B cell (primary cell): ENCODE data around the gene TLE3. TPM values are rescaled to one million over a fixed set of nuclear protein-coding genes. Genes with fewer than 3 reads are reported as not detected.

Experiments
- ATAC-seq: fragments of 200-7000 bp; cut with Tn5 transposase; one replicate; pipeline ENCODE4 v1.10.0; 2021; ENCODE audit warnings: low read depth, mild to moderate bottlenecking, moderate number of reproducible peaks, moderate library complexity
- CTCF ChIA-PET: fragments of 350-600 bp; sonication (Branson Sonifier 250); formaldehyde crosslinking; loops from one replicate; lab custom pipeline; 2021; ENCODE audit warnings: antibody characterized with exemption, inconsistent platforms; lab: Charles Lee
- POLR2A ChIA-PET: fragments of 350-600 bp; sonication (Branson Sonifier 250); formaldehyde crosslinking; loops from one replicate; lab custom pipeline; 2021; ENCODE audit warnings: antibody characterized with exemption; lab: Charles Lee
- DNase-seq: peaks from one replicate; pipeline ENCODE4 v3.0.0; 2013
- H2AFZ ChIP-seq: 2 replicates; pipeline ENCODE4 v1.6.1; 2012; ENCODE audit warnings: mild to moderate bottlenecking, low read depth, low read length; ENCODE audit not compliant: insufficient read depth, poor library complexity, severe bottlenecking
- H3K27ac ChIP-seq, 2 donors: 1 replicate in 1 of 2; 2 replicates in 1 of 2; pipeline ENCODE4 v1.5.1; 2012 to 2013; ENCODE audit warnings: low read length in 2 of 2, mild to moderate bottlenecking in 2 of 2, moderate library complexity in 1 of 2
- H3K27me3 ChIP-seq, 4 experiments: fragments of 200-600 bp in 1 of 4; sonication (generic) in 1 of 4; replicated peaks in 1 of 4; 1 replicate in 2 of 4; 2 replicates in 2 of 4; pipeline versions ENCODE4 v1.6.1 to v1.7.0; 2013 to 2016; ENCODE audit warnings: low read length in 3 of 4, mild to moderate bottlenecking in 2 of 4, mixed read lengths in 1 of 4, moderate library complexity in 1 of 4; ENCODE audit not compliant: insufficient read depth in 4 of 4, control insufficient read depth in 3 of 4; ENCODE audit errors: control extremely low read depth in 1 of 4
- H3K36me3 ChIP-seq, 2 experiments: replicated peaks in 1 of 2; 1 replicate in 1 of 2; 2 replicates in 1 of 2; pipeline versions ENCODE4 v1.6.1 to v1.7.1; 2013; ENCODE audit warnings: low read length in 1 of 2; ENCODE audit not compliant: insufficient read depth in 2 of 2, control insufficient read depth in 1 of 2; ENCODE audit errors: control extremely low read depth in 1 of 2, extremely low read depth in 1 of 2
- H3K4me1 ChIP-seq, 2 donors: fragments of 200-600 bp in 1 of 2; sonication (generic) in 1 of 2; 1 replicate in 1 of 2; 2 replicates in 1 of 2; pipeline versions ENCODE4 v1.5.1 to v1.6.1; 2013 to 2017; ENCODE audit warnings: low read length in 2 of 2; ENCODE audit not compliant: control insufficient read depth in 2 of 2, insufficient read depth in 2 of 2
- H3K4me2 ChIP-seq: replicated peaks from 2 replicates; pipeline ENCODE3; 2012; ENCODE audit warnings: mild to moderate bottlenecking, low read depth, low read length; ENCODE audit not compliant: poor library complexity, severe bottlenecking
- H3K4me3 ChIP-seq, 5 experiments: fragments of 200-600 bp in 1 of 5; sonication (generic) in 1 of 5; 1 replicate in 3 of 5; 2 replicates in 2 of 5; pipeline versions ENCODE4 v1.5.1 to v1.7.0; 2011 to 2016; ENCODE audit warnings: low read length in 4 of 5, mild to moderate bottlenecking in 4 of 5, low read depth in 2 of 5, control low read depth in 1 of 5, moderate library complexity in 1 of 5; ENCODE audit not compliant: insufficient read depth in 1 of 5; ENCODE audit errors: control extremely low read depth in 1 of 5, extremely low read depth in 1 of 5
- H3K79me2 ChIP-seq: fragments of 200-600 bp; sonication (generic); one replicate; pipeline ENCODE4 v1.6.0; 2016; ENCODE audit warnings: low read length; ENCODE audit not compliant: control insufficient read depth, insufficient read depth
- H3K9ac ChIP-seq: fragments of 200-600 bp; sonication (generic); 2 replicates; pipeline ENCODE4 v1.6.1; 2017; ENCODE audit warnings: mild to moderate bottlenecking, low read length, moderate library complexity
- H3K9me3 ChIP-seq, 3 donors: one replicate each; pipeline versions ENCODE4 v1.6.1 to v1.7.1; 2013; ENCODE audit warnings: low read length in 2 of 3; ENCODE audit not compliant: control insufficient read depth in 2 of 3, insufficient read depth in 1 of 3; ENCODE audit errors: control extremely low read depth in 1 of 3
- H4K20me1 ChIP-seq: 2 replicates; pipeline ENCODE4 v1.6.0; 2012; ENCODE audit warnings: mild to moderate bottlenecking, low read length; ENCODE audit not compliant: insufficient read depth, control insufficient read depth, poor library complexity, severe bottlenecking
- H3K27ac Mint-ChIP-seq: one replicate; pipeline ENCODE4 v1.8.0; 2021; ENCODE audit warnings: mixed read lengths
- H3K27me3 Mint-ChIP-seq: one replicate; pipeline ENCODE4 v1.8.0; 2021; ENCODE audit warnings: mixed read lengths
- H3K4me1 Mint-ChIP-seq: one replicate; pipeline ENCODE4 v1.8.0; 2021; ENCODE audit warnings: mixed read lengths
- H3K4me3 Mint-ChIP-seq: one replicate; pipeline ENCODE4 v1.8.0; 2021; ENCODE audit warnings: mixed read lengths
- H3K9me3 Mint-ChIP-seq: one replicate; pipeline ENCODE4 v1.8.0; 2022; ENCODE audit warnings: mixed read lengths; ENCODE audit not compliant: insufficient read depth
- EZH2 ChIP-seq: IDR thresholded peaks from 2 replicates; pipeline ENCODE4 v1.6.1; 2012; ENCODE audit warnings: borderline replicate concordance, low read depth, mild to moderate bottlenecking, moderate library complexity, low read length; ENCODE audit not compliant: insufficient read depth, poor library complexity, severe bottlenecking
- WGBS: methylation state at CpG from one replicate; pipeline ENCODE4 v1.1.5; 2013; ENCODE audit warnings: missing lambda C conversion rate; ENCODE audit not compliant: insufficient coverage; 5-methylcytosine and 5-hydroxymethylcytosine counted together
- intact Hi-C: fragments of 100-400 bp; cut with micrococcal nuclease; formaldehyde crosslinking; loops from one replicate; pipeline ENCODE4 v1.10.0; 2022
- polyA plus RNA-seq: library from polyadenylated mRNA; depleted of rRNA; stranded (reverse); fragments of >200 nt; gene quantifications from 2 replicates; pipeline ENCODE4 v1.2.3, GENCODE V29; 2012
- total RNA-seq, 2 donors: library from RNA; stranded (reverse); fragments of 120-200 nt in 1 of 2; gene quantifications; 1 replicate in 1 of 2; 2 replicates in 1 of 2; pipeline versions ENCODE4 v1.2.3 to v1.2.4, GENCODE V29; 2013 to 2022
- TF ChIP-seq, protein P1 (sequence below): fragments of 200-600 bp; IDR thresholded peaks from one replicate; pipeline ENCODE4 v1.8.0; 2022; ENCODE audit warnings: antibody characterized with exemption, mild to moderate bottlenecking

Gene TLE3
- total and polyA plus RNA-seq, 2 donors (not counting 1 experiment from before 2014, with no cell fraction given), result 187 to 278 TPM

DNA sequence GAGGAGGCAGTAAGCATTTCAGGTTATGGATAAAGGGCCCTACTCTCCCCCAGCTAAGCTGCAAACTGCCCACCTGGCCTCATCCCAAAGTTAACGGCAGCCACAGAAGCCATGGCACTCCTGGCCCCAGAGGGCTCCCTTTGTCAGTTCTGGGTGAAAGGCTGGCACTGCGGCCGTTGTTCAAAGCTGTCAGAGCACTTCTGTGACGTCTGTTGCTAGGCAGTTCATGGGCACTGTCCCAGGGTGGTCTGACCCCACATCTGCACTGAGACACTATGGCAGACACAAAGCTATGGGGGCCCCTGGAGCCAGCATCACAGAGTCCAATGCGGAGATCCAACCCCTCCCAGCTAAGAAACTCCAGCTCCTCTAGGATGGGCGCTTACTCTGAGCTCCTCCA is 30.0 kb downstream of the TLE3 start:
- peak overlapping the region; percentile 20 for H3K27ac Mint-ChIP-seq
- Histone ChIP-seq H3K9me3 (peaks cover 0 to 3% (median 0%) of the 10 kb centered on the region in 3 donors), H3K79me2 (peaks cover 63% of the 10 kb centered on the region), H4K20me1 (peaks cover 100% of the 10 kb centered on the region), H3K27me3 (no peaks in the 10 kb centered on the region), H3K9ac (no peak overlapping the region), H3K4me1 (peaks cover 11 to 20% of the 10 kb centered on the region in 2 donors), H2AFZ (no peak overlapping the region), H3K27ac (no peak overlapping the region), H3K4me3 (no peak overlapping the region), H3K4me2 (no peak overlapping the region), H3K36me3 (peaks cover 11 to 96% of the 10 kb centered on the region in 2 experiments)
- ATAC-seq, result no peak
- CTCF ChIA-PET, result interaction anchor here (0.9 to 2.3 kb wide), 5 partner anchors 13 to 398 kb away, joined by 3 to 7 read pairs (median 4); no protein-coding TSS in a partner anchor
- H3K4me1 Mint-ChIP-seq, result peaks cover 25% of the 10 kb centered on the region
- no peak for DNase-seq
- H3K27me3 Mint-ChIP-seq, result no peaks in the 10 kb centered on the region
- intact Hi-C loops, result no loop called here
- TF ChIP-seq, protein P1, sequence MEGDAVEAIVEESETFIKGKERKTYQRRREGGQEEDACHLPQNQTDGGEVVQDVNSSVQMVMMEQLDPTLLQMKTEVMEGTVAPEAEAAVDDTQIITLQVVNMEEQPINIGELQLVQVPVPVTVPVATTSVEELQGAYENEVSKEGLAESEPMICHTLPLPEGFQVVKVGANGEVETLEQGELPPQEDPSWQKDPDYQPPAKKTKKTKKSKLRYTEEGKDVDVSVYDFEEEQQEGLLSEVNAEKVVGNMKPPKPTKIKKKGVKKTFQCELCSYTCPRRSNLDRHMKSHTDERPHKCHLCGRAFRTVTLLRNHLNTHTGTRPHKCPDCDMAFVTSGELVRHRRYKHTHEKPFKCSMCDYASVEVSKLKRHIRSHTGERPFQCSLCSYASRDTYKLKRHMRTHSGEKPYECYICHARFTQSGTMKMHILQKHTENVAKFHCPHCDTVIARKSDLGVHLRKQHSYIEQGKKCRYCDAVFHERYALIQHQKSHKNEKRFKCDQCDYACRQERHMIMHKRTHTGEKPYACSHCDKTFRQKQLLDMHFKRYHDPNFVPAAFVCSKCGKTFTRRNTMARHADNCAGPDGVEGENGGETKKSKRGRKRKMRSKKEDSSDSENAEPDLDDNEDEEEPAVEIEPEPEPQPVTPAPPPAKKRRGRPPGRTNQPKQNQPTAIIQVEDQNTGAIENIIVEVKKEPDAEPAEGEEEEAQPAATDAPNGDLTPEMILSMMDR, result no peak
- TF ChIP-seq EZH2, result no peak
- POLR2A ChIA-PET, result no interaction called here
- 100% methylated on average over 5 of the region's 6 CpGs for WGBS
- H3K9me3 Mint-ChIP-seq, result no peaks in the 10 kb centered on the region
- H3K4me3 Mint-ChIP-seq, result no peak overlapping the region

GRCh38 chr15:70067011-70067410 is 30.7 kb downstream of the TLE3 start:
- peak overlapping the region; percentile 41 for H3K27ac Mint-ChIP-seq
- CTCF ChIA-PET, result interaction anchor here (0.9 to 2.3 kb wide), 6 partner anchors 13 to 399 kb away, joined by 3 to 7 read pairs (median 3); no protein-coding TSS in a partner anchor
- POLR2A ChIA-PET, result no interaction called here

More at GRCh38 chr15:70067011-70067410, 30.7 kb downstream of the TLE3 start:
- TF ChIP-seq EZH2, result no peak
- TF ChIP-seq, protein P1, result no peak
- Mint-ChIP-seq H3K27me3 (no peaks in the 10 kb centered on the region), H3K4me3 (no peak overlapping the region), H3K9me3 (no peaks in the 10 kb centered on the region), H3K4me1 (peaks cover 19% of the 10 kb centered on the region)
- no peak overlapping the region for H3K4me2 ChIP-seq
- ATAC-seq (no peak), DNase-seq (no peak)
- H3K36me3 ChIP-seq, result peaks cover 11 to 96% of the 10 kb centered on the region in 2 experiments
- WGBS, result 100% methylated on average over 1 of the region's 2 CpGs
- no peak overlapping the region for H3K27ac ChIP-seq
- intact Hi-C loops, result no loop called here
- peaks cover 57% of the 10 kb centered on the region for H3K79me2 ChIP-seq
- H3K9me3 ChIP-seq, result peaks cover 0 to 3% (median 0%) of the 10 kb centered on the region in 3 donors
- peaks cover 5 to 13% of the 10 kb centered on the region in 2 donors for H3K4me1 ChIP-seq
- H3K27me3 ChIP-seq, result no peaks in the 10 kb centered on the region
- H3K9ac ChIP-seq, result no peak overlapping the region
- H3K4me3 ChIP-seq, result no peak overlapping the region
- H2AFZ ChIP-seq, result no peak overlapping the region
- peaks cover 100% of the 10 kb centered on the region for H4K20me1 ChIP-seq
